Frontal cortex (tissue), 4 donors: ENCODE results near the gene AGAP1. TPM values are rescaled to one million over a fixed set of nuclear protein-coding genes. Genes with fewer than 3 reads are reported as not detected.
"Not testable (repeated sequence)": the region's sequence is repeated elsewhere in the genome, so short reads cannot be mapped to it uniquely, and the experiment has no call there.

Experiments
- DNase-seq, 2 donors: peaks; one replicate each; pipeline ENCODE4 v3.0.0; 2012; ENCODE audit warnings: low spot score in 2 of 2
- FAIRE-seq: peaks from 2 replicates; lab custom pipeline; 2012; peaks lifted over from hg19 to GRCh38; lab: Jason Lieb, UNC
- total RNA-seq: library from RNA; depleted of rRNA; stranded (reverse); fragments of >200 nt; gene quantifications from one replicate; pipeline ENCODE4 v1.2.3, GENCODE V29; 2014
- donor health status: control.
- donor health status: control.
- donor health status: control.

Gene AGAP1
- total RNA-seq, 1 donor from 2014 or later = 27.3 TPM

GRCh38 chr2:236119003-236119402 lies 625.2 kb downstream of the AGAP1 start:
- FAIRE-seq (no peak), DNase-seq (no peak)

GRCh38 chr2:236119476-236119875 lies 625.6 kb downstream of the AGAP1 start:
- DNase-seq (no peak), FAIRE-seq (no peak)

GRCh38 chr2:236120141-236120601 lies 626.3 kb downstream of the AGAP1 start:
- FAIRE-seq (no peak), DNase-seq (no peak)

- FAIRE-seq (no peak), DNase-seq (no peak)
Observed at GRCh38 chr2:236120829-236121228, 627.0 kb downstream of the AGAP1 start.

- DNase-seq (no peak), FAIRE-seq (no peak)
Observed at GRCh38 chr2:236121546-236121945, 627.7 kb downstream of the AGAP1 start.

GRCh38 chr2:236122236-236122635 lies 628.4 kb downstream of the AGAP1 start:
- DNase-seq (no peak), FAIRE-seq (no peak)

- FAIRE-seq (no peak), DNase-seq (no peak)
Observed at GRCh38 chr2:236123716-236124115, 629.9 kb downstream of the AGAP1 start.

GRCh38 chr2:236124182-236124893 lies 630.5 kb downstream of the AGAP1 start:
- no peak for DNase-seq
- no peak for FAIRE-seq

GRCh38 chr2:236125541-236125940 lies 631.7 kb downstream of the AGAP1 start:
- no peak for DNase-seq
- no peak for FAIRE-seq

GRCh38 chr2:236127010-236127409 lies 633.2 kb downstream of the AGAP1 start:
- no peak for DNase-seq
- FAIRE-seq = no peak

- FAIRE-seq = no peak
- no peak for DNase-seq
Observed at GRCh38 chr2:236128321-236128720, 634.5 kb downstream of the AGAP1 start.

GRCh38 chr2:236129935-236130334 lies 636.1 kb downstream of the AGAP1 start:
- DNase-seq = no peak
- FAIRE-seq = no peak

- no peak for DNase-seq
- no peak for FAIRE-seq
Observed at GRCh38 chr2:236130349-236130998, 636.6 kb downstream of the AGAP1 start.

- DNase-seq (peak in 1 of 2 donors; percentile 37), FAIRE-seq (no peak)
Observed at GRCh38 chr2:236131073-236131692, 637.3 kb downstream of the AGAP1 start.

GRCh38 chr2:236133410-236134012 lies 639.7 kb downstream of the AGAP1 start:
- FAIRE-seq (no peak), DNase-seq (no peak)

- DNase-seq = no peak
- FAIRE-seq = no peak
Observed at GRCh38 chr2:236136538-236136937, 642.7 kb downstream of the AGAP1 start.

GRCh38 chr2:236137066-236137465 lies 643.2 kb downstream of the AGAP1 start:
- DNase-seq = no peak
- no peak for FAIRE-seq

- not testable (repeated sequence) for DNase-seq, FAIRE-seq
Observed at GRCh38 chr2:236141616-236142015, 647.8 kb downstream of the AGAP1 start.

- FAIRE-seq (no peak), DNase-seq (no peak)
Observed at GRCh38 chr2:236143811-236144210, 650.0 kb downstream of the AGAP1 start.

GRCh38 chr2:236146436-236146835 lies 652.6 kb downstream of the AGAP1 start:
- no peak for DNase-seq
- FAIRE-seq = no peak

- no peak for FAIRE-seq
- DNase-seq = no peak
Observed at GRCh38 chr2:236155406-236155805, 661.6 kb downstream of the AGAP1 start.
